Lung (tissue), 12 donors: ENCODE measurements around the gene FAM114A1. TPM values are rescaled to one million over a fixed set of nuclear protein-coding genes. Genes with fewer than 3 reads are reported as not detected.

ENCODE experiments used
- ATAC-seq: fragments of 200-7000 bp; cut with Tn5 transposase; one replicate; pipeline ENCODE4 v1.9.1; 2020; ENCODE audit warnings: moderate number of reproducible peaks; ENCODE audit not compliant: insufficient read depth, low FRiP score
- DNase-seq, 3 donors: peaks; one replicate each; pipeline ENCODE4 v3.0.0-alpha.2; 2013 to 2017
- H3K27ac ChIP-seq, 2 donors: one replicate each; pipeline ENCODE4 v1.5.1; 2013; ENCODE audit warnings: mild to moderate bottlenecking in 2 of 2, moderate library complexity in 2 of 2, control low read depth in 1 of 2, inconsistent platforms in 1 of 2, low read depth in 1 of 2, low read length in 1 of 2
- H3K27me3 ChIP-seq, 3 donors: one replicate each; pipeline ENCODE4 v1.5.1; 2013; ENCODE audit warnings: low read length in 2 of 3; ENCODE audit not compliant: control insufficient read depth in 3 of 3, insufficient read depth in 3 of 3
- H3K36me3 ChIP-seq, 4 donors: one replicate each; pipeline ENCODE4 v1.5.1; 2013; ENCODE audit warnings: low read length in 4 of 4, mild to moderate bottlenecking in 1 of 4, moderate library complexity in 1 of 4; ENCODE audit not compliant: control insufficient read depth in 4 of 4, insufficient read depth in 4 of 4
- H3K4me1 ChIP-seq, 5 donors: one replicate each; pipeline ENCODE4 v1.5.1; 2013; ENCODE audit warnings: low read length in 5 of 5, mild to moderate bottlenecking in 2 of 5, moderate library complexity in 1 of 5; ENCODE audit not compliant: control insufficient read depth in 5 of 5, insufficient read depth in 5 of 5
- H3K4me3 ChIP-seq: one replicate; pipeline ENCODE4 v1.5.1; 2013; ENCODE audit warnings: mild to moderate bottlenecking, control low read depth, moderate library complexity
- H3K9ac ChIP-seq, 2 donors: one replicate each; pipeline ENCODE4 v1.5.1; 2013; ENCODE audit warnings: low read length in 2 of 2, control low read depth in 1 of 2; ENCODE audit not compliant: insufficient read depth in 1 of 2
- H3K9me3 ChIP-seq, 4 donors: one replicate each; pipeline ENCODE4 v1.5.1; 2013; ENCODE audit warnings: low read length in 3 of 4, mild to moderate bottlenecking in 1 of 4, moderate library complexity in 1 of 4; ENCODE audit not compliant: control insufficient read depth in 4 of 4, insufficient read depth in 3 of 4
- CTCF ChIP-seq: IDR thresholded peaks from 2 replicates; pipeline ENCODE4 v1.5.1; 2012; ENCODE audit warnings: mild to moderate bottlenecking; ENCODE audit errors: control extremely low read depth, extremely low read depth
- WGBS, 2 donors: extraction: QIAGEN DNeasy Blood & Tissue Kit; methylation state at CpG; one replicate each; pipeline ENCODE4 v1.1.7; 2013; 5-methylcytosine and 5-hydroxymethylcytosine counted together
- polyA plus RNA-seq, 2 donors: library from polyadenylated mRNA; stranded (reverse); fragments of 200-250 nt; gene quantifications; one replicate each; pipeline ENCODE4 v1.2.1, GENCODE V29; 2013
- total RNA-seq, 2 donors: library from RNA; depleted of rRNA in 1 of 2; stranded (reverse); fragments of >200 nt in 1 of 2; gene quantifications; one replicate each; pipeline ENCODE4 v1.2.1, GENCODE V29; 2014 to 2021
- donor health status: control.
- donor health status: control.
- donor health status: Bipolar disorder and iron deficiency.
- donor health status: healthy.
- donor health status: DM: yes; HTN: yes; CAD: no.

The FAM114A1 gene
- total and polyA plus RNA-seq, 4 donors, result 9.5 to 70.0 (median 36.3) TPM

GRCh38 chr4:38889143-38889542, 21.5 kb downstream of the FAM114A1 start:
- no peak overlapping the region for H3K27ac ChIP-seq
- peaks cover 5 to 33% (median 16%) of the 10 kb centered on the region in 4 donors for H3K36me3 ChIP-seq
- DNase-seq, result peak in 1 of 3 donors; percentile 6
- no peak overlapping the region for H3K9ac ChIP-seq
- WGBS, 2 donors, result 85 to 93% methylated on average over 1 of the region's 1 CpG
- no peak overlapping the region for H3K4me3 ChIP-seq
- no peaks in the 10 kb centered on the region for H3K9me3 ChIP-seq
- H3K4me1 ChIP-seq, result no peaks in the 10 kb centered on the region
- no peak for ATAC-seq
- TF ChIP-seq CTCF, result no peak
- no peaks in the 10 kb centered on the region for H3K27me3 ChIP-seq

GRCh38 chr4:38891051-38891983, 23.7 kb downstream of the FAM114A1 start:
- WGBS, 2 donors, result 91 to 96% methylated on average over 10 of the region's 10 CpGs

GRCh38 chr4:38894322-38894982, 26.8 kb downstream of the FAM114A1 start:
- no peak for DNase-seq
- H3K4me1 ChIP-seq, result no peaks in the 10 kb centered on the region
- no peak for ATAC-seq
- no peaks in the 10 kb centered on the region for H3K9me3 ChIP-seq
- no peak for TF ChIP-seq CTCF
- WGBS, 2 donors, result 88 to 96% methylated on average over 7 of the region's 7 CpGs
- no peaks in the 10 kb centered on the region for H3K27me3 ChIP-seq
- H3K9ac ChIP-seq, result no peak overlapping the region
- H3K27ac ChIP-seq, result no peak overlapping the region
- no peak overlapping the region for H3K4me3 ChIP-seq
- peaks cover 9 to 55% (median 24%) of the 10 kb centered on the region in 4 donors for H3K36me3 ChIP-seq

More at GRCh38 chr4:38891051-38891983, 23.7 kb downstream of the FAM114A1 start:
- Histone ChIP-seq H3K9me3 (no peaks in the 10 kb centered on the region), H3K9ac (no peak overlapping the region), H3K4me3 (no peak overlapping the region), H3K36me3 (peaks cover 9 to 50% (median 27%) of the 10 kb centered on the region in 4 donors), H3K27me3 (no peaks in the 10 kb centered on the region), H3K4me1 (no peaks in the 10 kb centered on the region), H3K27ac (no peak overlapping the region)
- no peak for DNase-seq
- no peak for ATAC-seq
- TF ChIP-seq CTCF, result no peak
